Fibroblast of pulmonary artery (primary cell): ENCODE results near the gene CCL4.
"Not testable (repeated sequence)": the region's sequence is repeated elsewhere in the genome, so short reads cannot be mapped to it uniquely, and the experiment has no call there.

Experiments used
- DNase-seq: peaks from one replicate; pipeline ENCODE4 v3.0.0-alpha.2; 2010; ENCODE audit warnings: low read depth
- H3K4me3 ChIP-seq: replicated peaks from 2 replicates; pipeline ENCODE4 v1.5.1; 2011; ENCODE audit warnings: low read depth, mild to moderate bottlenecking, control low read depth, low read length, moderate library complexity
- CTCF ChIP-seq: IDR thresholded peaks from 2 replicates; pipeline ENCODE4 v1.5.1; 2011; ENCODE audit warnings: mild to moderate bottlenecking, control low read depth, low read length, inconsistent platforms; ENCODE audit errors: missing control alignments

Gene CCL4

GRCh38 chr17:36117505-36118382 lies 14.1 kb downstream of the CCL4 start:
- DNase-seq, result no peak
- no peak overlapping the region for H3K4me3 ChIP-seq
- no peak for TF ChIP-seq CTCF

- no peak for DNase-seq
- H3K4me3 ChIP-seq, result no peak overlapping the region
- TF ChIP-seq CTCF, result no peak
These were observed 15.1 kb downstream of the CCL4 start for GRCh38 chr17:36118477-36119353.

GRCh38 chr17:36120221-36120620 lies 16.6 kb downstream of the CCL4 start:
- no peak for DNase-seq
- no peak for TF ChIP-seq CTCF
- no peak overlapping the region for H3K4me3 ChIP-seq

- not testable (repeated sequence) for H3K4me3 ChIP-seq, DNase-seq
These were observed 17.5 kb downstream of the CCL4 start for GRCh38 chr17:36121099-36121498.

- no peak overlapping the region for H3K4me3 ChIP-seq
- TF ChIP-seq CTCF, result no peak
- DNase-seq, result no peak
These were observed 19.8 kb downstream of the CCL4 start for GRCh38 chr17:36123431-36123830.

- H3K4me3 ChIP-seq, result no peak overlapping the region
- no peak for DNase-seq
- TF ChIP-seq CTCF, result no peak
These were observed 21.5 kb downstream of the CCL4 start for GRCh38 chr17:36124879-36125824.
